HG02943 (cell line): ENCODE data around the gene MEIS2.

Experiments
- ATAC-seq: cut with Tn5 transposase; IDR thresholded peaks from one replicate; pipeline ENCODE4 v1.9.1; 2021; ENCODE audit warnings: mild to moderate bottlenecking, low read depth, moderate library complexity; ENCODE audit not compliant: unreplicated experiment

The MEIS2 gene

GRCh38 chr15:36907295-36907694, 193.1 kb downstream of the MEIS2 start:
- ATAC-seq: no peak

DNA sequence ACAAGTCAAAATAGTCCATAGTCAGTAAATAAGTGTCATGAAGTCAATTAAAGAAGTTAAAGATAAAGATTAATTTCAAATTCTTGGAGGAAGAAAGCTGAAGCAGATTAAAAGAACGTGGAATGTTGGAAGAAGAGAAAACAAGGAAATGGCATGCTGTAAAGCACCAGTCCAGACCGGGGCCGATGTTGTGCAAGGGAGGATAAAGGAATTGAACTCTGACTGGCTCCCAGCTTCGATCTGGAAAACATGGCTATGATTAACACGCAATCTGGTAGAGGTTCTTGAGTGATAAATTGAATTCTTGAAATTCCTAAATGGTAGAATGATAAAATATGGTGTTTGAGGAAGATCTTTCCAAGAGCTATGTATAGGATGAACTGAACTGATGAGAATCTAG, 194.4 kb downstream of the MEIS2 start:
- no peak for ATAC-seq

- ATAC-seq: no peak
Observed at GRCh38 chr15:36904715-36905114, 195.6 kb downstream of the MEIS2 start.

DNA sequence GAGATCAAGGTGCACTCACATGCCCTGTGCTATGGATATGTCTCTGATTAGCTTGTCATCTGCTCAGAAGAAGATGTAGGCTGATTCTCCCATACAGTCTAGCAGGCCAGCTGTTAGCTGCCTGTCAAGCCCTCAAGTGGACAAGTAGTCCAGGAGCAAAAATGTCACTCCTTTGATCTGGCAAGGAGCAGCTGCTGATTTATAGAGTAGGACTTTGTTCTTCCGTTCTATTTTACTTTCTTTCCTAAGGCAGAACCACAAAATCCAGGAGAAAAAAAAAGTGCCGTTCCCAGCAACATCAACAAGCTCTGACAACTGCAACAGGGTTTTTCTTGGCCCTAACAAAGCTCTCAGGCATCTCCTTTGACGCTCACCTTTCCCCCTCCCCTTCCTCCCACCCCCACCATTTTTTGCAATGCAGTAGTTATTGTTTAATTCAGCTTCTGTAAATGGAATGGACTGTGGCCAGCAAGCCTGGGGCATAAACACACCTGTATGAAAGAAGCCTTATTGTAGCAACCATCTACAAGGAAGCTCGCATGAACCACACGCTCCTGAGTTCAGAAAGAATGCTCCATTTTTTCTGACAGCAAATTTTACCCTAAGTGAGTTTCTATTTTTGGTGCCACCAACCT, 196.3 kb downstream of the MEIS2 start:
- no peak for ATAC-seq

DNA sequence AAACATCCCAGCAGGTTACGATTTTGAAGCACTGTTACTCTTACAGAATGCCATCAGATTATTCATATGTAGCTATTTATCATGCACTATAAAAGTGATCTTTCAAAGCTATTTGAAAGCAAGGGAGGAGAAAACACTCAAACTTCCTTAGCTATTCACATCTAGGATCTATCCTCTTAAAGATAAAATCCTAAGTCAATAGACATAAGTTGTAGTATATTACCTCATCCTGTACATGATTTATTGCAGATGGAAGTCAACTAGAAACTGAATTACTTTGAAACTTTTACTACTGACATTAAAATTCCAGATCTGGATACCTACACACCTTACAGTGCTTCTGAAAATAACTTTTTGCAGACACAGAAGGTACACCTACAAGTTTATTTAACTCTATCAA, 197.2 kb downstream of the MEIS2 start:
- ATAC-seq: no peak

GRCh38 chr15:36901012-36901411, 199.3 kb downstream of the MEIS2 start:
- no peak for ATAC-seq

GRCh38 chr15:36899696-36900095, 200.7 kb downstream of the MEIS2 start:
- no peak for ATAC-seq

DNA sequence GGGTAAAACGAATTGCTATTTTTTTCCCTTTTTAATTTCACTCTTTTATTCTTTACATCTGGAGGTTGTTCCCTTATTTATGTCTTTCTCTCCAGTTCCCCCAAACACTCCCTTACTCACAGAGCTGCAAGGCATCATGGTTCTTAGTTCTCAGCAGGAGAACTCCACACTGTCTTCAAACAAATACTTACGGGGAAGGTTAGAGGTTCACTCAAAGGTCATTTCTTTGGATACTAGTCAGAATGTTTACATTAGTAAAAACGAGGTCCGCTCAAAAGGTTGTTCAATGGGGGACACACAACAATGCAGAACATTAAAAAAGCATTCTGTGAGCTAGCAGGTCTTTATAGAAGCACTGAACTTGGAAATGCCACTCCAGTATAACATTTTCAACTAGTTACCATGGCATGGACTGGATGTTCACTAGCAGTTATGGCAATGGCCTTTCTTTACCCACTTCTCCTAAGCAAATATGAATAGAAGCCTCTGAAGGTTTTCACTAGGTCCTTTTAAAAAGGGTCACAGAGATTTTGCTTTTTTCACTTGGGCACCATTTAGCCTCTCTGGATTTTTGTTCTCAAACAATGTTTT, 201.7 kb downstream of the MEIS2 start:
- no peak for ATAC-seq

DNA sequence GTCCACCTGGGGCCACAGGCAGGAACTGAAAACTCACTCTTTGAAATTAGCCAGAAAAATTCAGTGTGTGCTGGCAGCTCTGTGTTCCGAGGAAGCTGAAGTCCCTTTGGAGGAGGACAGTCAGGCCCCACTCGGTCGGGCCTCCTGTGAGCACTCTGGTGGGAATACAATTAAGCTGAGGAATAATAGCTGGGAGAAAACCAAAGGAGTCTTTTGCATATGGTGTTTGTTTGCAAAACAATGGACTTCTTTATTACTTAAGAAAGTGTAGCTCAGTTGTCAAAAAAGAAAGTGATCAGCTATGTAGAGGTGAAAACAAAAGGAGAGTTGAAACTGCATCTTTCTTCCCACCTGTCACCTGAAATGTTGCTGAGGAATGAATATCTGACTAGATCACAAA, 202.5 kb downstream of the MEIS2 start:
- ATAC-seq: no peak

- ATAC-seq: no peak
Observed at GRCh38 chr15:36896949-36897348, 203.4 kb downstream of the MEIS2 start.

DNA sequence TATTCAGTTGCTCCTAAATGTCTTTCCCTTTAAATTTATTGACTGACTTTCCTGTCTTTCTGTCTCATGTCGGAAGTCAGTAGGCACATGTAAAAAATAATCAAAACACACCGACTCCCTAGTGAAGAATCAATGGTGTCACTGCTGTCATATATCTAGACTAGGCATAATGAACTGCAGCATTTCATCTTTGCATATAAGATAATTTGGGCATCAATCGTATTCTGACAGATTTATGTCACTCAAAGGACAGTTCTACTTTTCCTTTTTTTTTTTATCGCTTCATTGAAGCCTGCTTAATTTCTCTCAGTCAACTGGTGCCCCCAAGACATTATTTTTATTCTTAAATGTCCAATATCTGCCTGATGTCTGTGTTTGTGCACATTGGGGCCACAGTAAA, 206.3 kb downstream of the MEIS2 start:
- no peak for ATAC-seq

DNA sequence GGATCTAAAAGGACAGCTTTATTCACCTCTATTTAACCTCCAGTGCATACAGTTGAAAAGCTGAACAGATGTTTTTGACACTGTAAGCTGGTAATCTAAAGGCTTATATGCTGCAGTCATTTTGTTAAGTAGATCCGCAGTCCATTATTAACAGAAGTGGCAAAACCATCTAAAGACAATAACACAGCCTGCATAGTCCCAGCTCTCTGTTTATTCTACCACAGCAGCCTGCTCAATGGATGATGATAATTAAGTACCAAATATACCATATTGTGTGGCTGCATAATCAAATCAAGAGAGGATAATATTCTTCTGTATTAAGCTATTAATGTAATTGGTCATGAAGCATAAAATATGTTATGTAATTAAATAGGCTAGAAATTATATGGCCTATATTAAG, 207.1 kb downstream of the MEIS2 start:
- no peak for ATAC-seq

- ATAC-seq: no peak
Observed at GRCh38 chr15:36888011-36888992, 212.0 kb downstream of the MEIS2 start.

DNA sequence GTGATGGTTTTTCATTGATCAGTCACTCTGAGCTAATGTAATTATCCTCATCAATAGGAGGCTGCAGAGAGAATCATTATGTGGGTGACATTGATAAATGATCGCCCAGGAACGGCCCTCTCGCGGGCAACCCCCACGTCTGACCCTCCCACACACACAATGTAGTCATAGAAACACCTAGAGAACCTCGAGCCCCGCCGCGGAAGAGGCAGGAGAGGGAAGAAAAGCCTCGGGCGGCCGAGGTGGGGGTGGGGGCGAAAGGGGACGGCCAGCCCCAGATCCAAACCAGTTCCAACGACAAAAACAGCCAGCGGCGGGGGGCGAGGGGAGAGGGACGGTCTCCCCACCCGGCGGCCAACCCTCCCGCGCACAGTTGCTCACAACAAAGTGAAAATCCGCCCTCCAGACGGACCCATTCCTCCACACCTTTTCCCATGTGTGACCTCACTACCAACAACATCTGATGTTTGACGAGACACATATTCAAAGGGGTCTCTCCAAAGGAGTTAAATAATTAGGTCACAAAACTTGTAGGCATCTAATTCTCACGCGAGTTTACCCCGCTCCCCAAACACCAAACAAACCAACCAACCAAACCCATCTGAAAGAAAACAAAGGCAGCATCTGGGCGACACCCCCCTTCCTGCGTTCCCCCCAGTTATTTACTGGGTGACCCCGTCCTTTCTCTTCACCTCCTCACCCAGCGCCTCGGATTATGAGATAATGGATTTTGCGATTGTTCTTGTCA, 213.0 kb downstream of the MEIS2 start:
- no peak for ATAC-seq

DNA sequence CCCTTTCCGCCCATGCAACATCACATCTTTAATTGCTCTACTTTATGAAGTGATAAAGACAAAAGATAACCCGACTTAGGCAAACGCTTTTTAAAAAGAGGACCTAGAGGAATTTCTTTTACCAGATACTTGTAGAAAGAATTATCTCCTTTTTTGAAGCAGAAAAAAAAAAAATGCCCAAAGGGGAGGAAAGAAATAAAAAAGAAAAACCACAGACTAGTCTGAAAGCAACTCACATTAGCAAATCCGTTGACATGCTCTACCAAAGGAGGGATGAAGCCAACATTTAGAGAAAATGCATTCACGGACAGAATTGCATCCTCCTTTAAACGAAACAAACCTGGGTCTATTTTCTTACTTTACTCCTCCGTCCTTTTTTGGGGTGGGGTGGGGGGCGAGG, 213.6 kb downstream of the MEIS2 start:
- no peak for ATAC-seq

GRCh38 chr15:36886191-36886590, 214.2 kb downstream of the MEIS2 start:
- no peak for ATAC-seq

DNA sequence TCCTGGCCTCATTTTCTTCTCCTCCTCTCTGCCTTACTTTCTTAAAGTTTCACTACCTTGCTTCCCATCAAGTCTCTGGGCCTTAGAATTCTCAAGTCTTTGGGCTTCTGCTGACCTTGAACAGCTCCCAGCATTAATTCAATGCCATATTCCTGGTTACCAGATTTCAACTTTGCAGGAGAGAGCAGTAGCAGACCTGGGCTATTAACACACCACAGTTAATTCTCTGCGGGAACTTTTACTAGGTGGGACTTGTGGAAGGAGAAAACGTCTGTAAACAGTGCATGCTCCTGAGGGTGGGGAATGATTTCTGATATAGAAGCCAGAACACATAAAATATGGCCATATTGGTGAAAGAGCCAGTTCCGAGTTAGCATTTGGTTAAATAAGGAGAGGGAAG, 214.6 kb downstream of the MEIS2 start:
- no peak for ATAC-seq

GRCh38 chr15:36884936-36885635, 215.3 kb downstream of the MEIS2 start:
- ATAC-seq: no peak

DNA sequence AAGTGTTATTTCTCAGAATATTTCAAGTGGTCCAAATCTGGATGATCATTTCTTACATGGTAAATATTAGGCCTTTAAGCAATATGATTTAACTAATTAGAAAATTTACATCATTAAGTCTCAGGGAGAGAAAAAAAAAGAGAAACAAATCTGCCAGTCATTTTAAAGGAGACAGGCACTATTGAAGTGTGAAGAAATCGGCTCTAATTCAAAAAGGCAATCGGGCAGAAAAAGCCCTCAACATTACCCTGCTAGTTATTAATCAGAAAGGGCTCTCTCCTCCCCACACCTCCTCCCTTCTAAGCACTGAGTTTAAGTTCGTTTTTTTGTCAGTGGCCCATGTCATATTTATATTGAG, 215.9 kb downstream of the MEIS2 start:
- ATAC-seq: no peak
